PC-3 (cell line): ENCODE measurements around the gene PRTG. TPM values are rescaled to one million over a fixed set of nuclear protein-coding genes. Genes with fewer than 3 reads are reported as not detected.
"Not testable (repeated sequence)": the region's sequence is repeated elsewhere in the genome, so short reads cannot be mapped to it uniquely, and the experiment has no call there.

Source experiments
- ATAC-seq: fragments of 200-7000 bp; cut with Tn5 transposase; 2 replicates; pipeline ENCODE4 v1.9.1; 2020; ENCODE audit warnings: mild to moderate bottlenecking, moderate library complexity
- BruUV-seq: library from RNA; stranded (reverse); fragments of 400-500 nt; replicated peaks from 2 replicates; lab custom pipeline; 2021; lab: Mats Ljungman, UMichigan
- CTCF ChIA-PET: fragments of 300-600 bp; sonication (Branson Sonifier 250); formaldehyde crosslinking; loops from one replicate; lab custom pipeline; 2022; ENCODE audit warnings: antibody characterized with exemption; lab: Charles Lee
- POLR2A ChIA-PET: fragments of 300-600 bp; sonication (Branson Sonifier 250); formaldehyde crosslinking; loops from one replicate; lab custom pipeline; 2022; ENCODE audit warnings: antibody characterized with exemption; ENCODE audit not compliant: unreplicated experiment; lab: Charles Lee
- DNase-seq: peaks from one replicate; pipeline ENCODE4 v3.0.0-alpha.2; 2015
- H2AFZ ChIP-seq: fragments of 300-600 bp; sonication (generic); 2 replicates; pipeline ENCODE4 v1.6.0; 2016; ENCODE audit warnings: antibody characterized with exemption, low read length
- H3F3A ChIP-seq: fragments of 300-600 bp; sonication (generic); one replicate; pipeline ENCODE4 v1.6.0; 2017; ENCODE audit warnings: antibody characterized with exemption, low read length, control low read depth, mild to moderate bottlenecking; ENCODE audit not compliant: unreplicated experiment
- H3K27ac ChIP-seq: fragments of 300-600 bp; sonication (generic); 2 replicates; pipeline ENCODE4 v1.5.1; 2016; ENCODE audit warnings: mild to moderate bottlenecking, low read length
- H3K27me3 ChIP-seq: fragments of 300-600 bp; sonication (generic); 2 replicates; pipeline ENCODE4 v1.6.1; 2016; ENCODE audit warnings: low read length, mixed read lengths
- H3K36me3 ChIP-seq: fragments of 300-600 bp; sonication (generic); 2 replicates; pipeline ENCODE4 v1.6.1; 2016; ENCODE audit warnings: low read depth, mixed run types, low read length, mixed read lengths
- H3K4me1 ChIP-seq: fragments of 300-600 bp; sonication (generic); 2 replicates; pipeline ENCODE4 v1.5.1; 2016; ENCODE audit warnings: low read length; ENCODE audit not compliant: insufficient read depth
- H3K4me2 ChIP-seq: fragments of 300-600 bp; sonication (generic); 2 replicates; pipeline ENCODE4 v1.6.0; 2016; ENCODE audit warnings: low read length
- H3K4me3 ChIP-seq: fragments of 300-600 bp; sonication (generic); 2 replicates; pipeline ENCODE4 v1.5.1; 2016; ENCODE audit warnings: mild to moderate bottlenecking, low read length, mixed read lengths
- H3K79me2 ChIP-seq: fragments of 300-600 bp; sonication (generic); 2 replicates; pipeline ENCODE4 v1.6.1; 2017; ENCODE audit warnings: low read length, mixed read lengths
- H3K9ac ChIP-seq: fragments of 300-600 bp; sonication (generic); 2 replicates; pipeline ENCODE4 v1.6.0; 2016; ENCODE audit warnings: mild to moderate bottlenecking, low read length
- H3K9me2 ChIP-seq: fragments of 300-600 bp; sonication (generic); replicated peaks from 2 replicates; pipeline ENCODE4 v1.6.1; 2016; ENCODE audit warnings: mixed run types, low read length, mixed read lengths
- H3K9me3 ChIP-seq: fragments of 300-600 bp; sonication (generic); 2 replicates; pipeline ENCODE4 v1.6.1; 2016; ENCODE audit warnings: low read length, mixed read lengths
- H4K20me1 ChIP-seq: fragments of 300-600 bp; sonication (generic); 2 replicates; pipeline ENCODE4 v1.6.1; 2016; ENCODE audit warnings: low read length, mixed read lengths
- EZH2 ChIP-seq: fragments of 300-600 bp; sonication (generic); IDR thresholded peaks from one replicate; pipeline ENCODE4 v1.6.1; 2017; ENCODE audit warnings: antibody characterized with exemption, mild to moderate bottlenecking, low read length; ENCODE audit not compliant: unreplicated experiment
- EZH2phosphoT487 ChIP-seq: fragments of 300-600 bp; sonication (generic); IDR thresholded peaks from 2 replicates; pipeline ENCODE4 v1.6.1; 2018; ENCODE audit warnings: mild to moderate bottlenecking, antibody characterized with exemption, low read length, borderline replicate concordance
- intact Hi-C: fragments of 100-400 bp; cut with micrococcal nuclease; formaldehyde crosslinking; loops from 2 replicates; pipeline ENCODE4 v1.9.0; 2023
- total RNA-seq: library from RNA; depleted of rRNA; stranded (reverse); fragments of >200 nt; gene quantifications from 2 replicates; pipeline ENCODE4 v1.2.3, GENCODE V29; 2014
- TF ChIP-seq, protein P1 (sequence below): fragments of 300-600 bp; sonication (generic); conservative IDR thresholded peaks from 2 replicates; pipeline ENCODE4 v1.5.1; 2017; ENCODE audit warnings: antibody characterized with exemption, low read depth, mild to moderate bottlenecking, low read length

Gene PRTG
- total RNA-seq, 1 experiment from 2014 or later = 5.2 TPM

DNA sequence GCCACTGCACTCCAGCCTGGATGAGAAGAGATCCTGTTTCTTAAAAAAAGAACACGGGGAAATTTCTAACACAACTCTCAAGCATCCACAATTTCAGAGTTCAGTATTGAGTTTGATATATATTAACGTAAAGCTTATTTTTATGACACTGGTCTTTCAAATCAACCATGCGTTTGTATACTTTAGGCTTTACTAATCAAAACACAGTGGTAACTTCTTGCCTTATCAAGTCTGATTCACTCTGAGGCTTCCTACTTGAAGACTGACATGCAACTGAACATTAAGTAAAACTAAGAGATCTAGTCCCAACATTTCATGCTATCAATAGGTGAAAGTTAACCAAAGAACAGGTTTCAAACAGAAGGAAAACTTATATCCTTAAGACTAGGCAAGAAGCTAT, 46.7 kb downstream of the PRTG start:
- BruUV-seq = no TSS peak
- Histone ChIP-seq H3K27ac (no peak overlapping the region), H3K4me1 (peaks cover 11% of the 10 kb centered on the region), H3K27me3 (peaks cover 3% of the 10 kb centered on the region; the same call in 1 of the 2 replicates), H3K36me3 (no peaks in the 10 kb centered on the region), H3K79me2 (no peaks in the 10 kb centered on the region), H3K4me2 (no peak overlapping the region), H3K4me3 (no peak overlapping the region), H3K9me2 (no peaks in the 10 kb centered on the region), H2AFZ (no peak overlapping the region), H3K9ac (no peak overlapping the region), H3F3A (no peaks in the 10 kb centered on the region), H4K20me1 (no peaks in the 10 kb centered on the region), H3K9me3 (no peaks in the 10 kb centered on the region)
- TF ChIP-seq EZH2 = no peak
- TF ChIP-seq, protein P1, sequence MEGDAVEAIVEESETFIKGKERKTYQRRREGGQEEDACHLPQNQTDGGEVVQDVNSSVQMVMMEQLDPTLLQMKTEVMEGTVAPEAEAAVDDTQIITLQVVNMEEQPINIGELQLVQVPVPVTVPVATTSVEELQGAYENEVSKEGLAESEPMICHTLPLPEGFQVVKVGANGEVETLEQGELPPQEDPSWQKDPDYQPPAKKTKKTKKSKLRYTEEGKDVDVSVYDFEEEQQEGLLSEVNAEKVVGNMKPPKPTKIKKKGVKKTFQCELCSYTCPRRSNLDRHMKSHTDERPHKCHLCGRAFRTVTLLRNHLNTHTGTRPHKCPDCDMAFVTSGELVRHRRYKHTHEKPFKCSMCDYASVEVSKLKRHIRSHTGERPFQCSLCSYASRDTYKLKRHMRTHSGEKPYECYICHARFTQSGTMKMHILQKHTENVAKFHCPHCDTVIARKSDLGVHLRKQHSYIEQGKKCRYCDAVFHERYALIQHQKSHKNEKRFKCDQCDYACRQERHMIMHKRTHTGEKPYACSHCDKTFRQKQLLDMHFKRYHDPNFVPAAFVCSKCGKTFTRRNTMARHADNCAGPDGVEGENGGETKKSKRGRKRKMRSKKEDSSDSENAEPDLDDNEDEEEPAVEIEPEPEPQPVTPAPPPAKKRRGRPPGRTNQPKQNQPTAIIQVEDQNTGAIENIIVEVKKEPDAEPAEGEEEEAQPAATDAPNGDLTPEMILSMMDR = no peak
- intact Hi-C loops = loop anchor here (10.0 kb wide), 1 partner anchor 61 kb away; no protein-coding TSS in a partner anchor
- DNase-seq = no peak
- no peak for ATAC-seq
- POLR2A ChIA-PET = no interaction called here
- CTCF ChIA-PET = no interaction called here

DNA sequence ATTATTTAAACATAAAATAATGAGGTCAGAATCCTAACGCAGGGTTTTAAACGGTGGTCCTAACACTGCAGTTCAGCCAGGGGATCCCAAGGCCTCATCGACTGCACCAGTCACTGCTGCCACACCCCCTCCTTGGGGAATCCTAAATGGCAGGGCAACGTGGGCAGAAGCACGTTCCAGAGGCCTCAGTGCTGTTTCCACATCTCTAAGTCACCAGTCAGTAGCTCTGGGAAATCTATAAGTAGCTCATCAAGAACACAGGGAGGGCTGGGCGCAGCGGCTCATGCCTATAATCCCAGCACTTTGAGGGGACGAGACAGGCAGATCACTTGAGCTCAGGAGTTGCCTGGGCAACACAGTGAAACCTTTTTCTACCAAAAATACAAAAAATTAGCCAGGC, 47.5 kb downstream of the PRTG start:
- Histone ChIP-seq H3K4me2 (0 out of 2 replicates have a peak overlapping the region, but pooled peaks have one; percentile 15), H3K27me3 (peaks cover 3% of the 10 kb centered on the region; the same call in 1 of the 2 replicates), H3K79me2 (no peaks in the 10 kb centered on the region), H2AFZ (no peak overlapping the region), H4K20me1 (no peaks in the 10 kb centered on the region), H3K36me3 (no peaks in the 10 kb centered on the region), H3K27ac (peak overlapping the region; percentile 23; the same call in 1 of the 2 replicates), H3K9me2 (no peaks in the 10 kb centered on the region), H3K9ac (no peak overlapping the region), H3K4me3 (no peak overlapping the region), H3K4me1 (peaks cover 11% of the 10 kb centered on the region), H3F3A (no peaks in the 10 kb centered on the region), H3K9me3 (no peaks in the 10 kb centered on the region)
- no peak for ATAC-seq
- ChIA-PET CTCF (no interaction called here), POLR2A (no interaction called here)
- DNase-seq = no peak
- intact Hi-C loops = loop anchor here (2.0 to 10.0 kb wide), 2 partner anchors 41 to 61 kb away; no protein-coding TSS in a partner anchor
- no TSS peak for BruUV-seq
- TF ChIP-seq EZH2 (no peak), EZH2phosphoT487 (no peak)

DNA sequence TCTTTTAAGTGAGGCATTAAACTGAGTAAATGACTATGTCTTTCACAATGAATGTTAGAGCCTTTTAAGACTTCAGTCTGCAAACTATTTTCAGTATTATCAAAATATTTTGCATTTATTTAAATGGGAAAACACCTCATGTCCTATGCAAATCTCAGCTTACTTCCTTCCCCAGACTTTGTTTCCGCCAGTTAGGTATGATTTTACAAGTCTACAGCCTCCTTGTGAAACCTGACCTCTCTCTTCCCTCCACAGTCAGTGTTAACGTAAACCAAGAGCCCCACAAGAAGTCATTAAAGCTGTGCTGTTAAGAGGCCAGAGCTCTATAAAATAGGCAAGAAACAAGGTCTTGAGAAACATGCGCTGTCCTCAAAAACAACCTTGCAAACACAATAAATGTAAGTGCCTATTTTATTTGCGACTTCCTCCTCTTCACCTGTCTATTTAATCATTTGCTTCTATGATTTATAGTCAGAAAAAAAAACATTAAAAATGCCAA, 48.3 kb downstream of the PRTG start:
- peak; percentile 94 for ATAC-seq
- BruUV-seq = no TSS peak

DNA sequence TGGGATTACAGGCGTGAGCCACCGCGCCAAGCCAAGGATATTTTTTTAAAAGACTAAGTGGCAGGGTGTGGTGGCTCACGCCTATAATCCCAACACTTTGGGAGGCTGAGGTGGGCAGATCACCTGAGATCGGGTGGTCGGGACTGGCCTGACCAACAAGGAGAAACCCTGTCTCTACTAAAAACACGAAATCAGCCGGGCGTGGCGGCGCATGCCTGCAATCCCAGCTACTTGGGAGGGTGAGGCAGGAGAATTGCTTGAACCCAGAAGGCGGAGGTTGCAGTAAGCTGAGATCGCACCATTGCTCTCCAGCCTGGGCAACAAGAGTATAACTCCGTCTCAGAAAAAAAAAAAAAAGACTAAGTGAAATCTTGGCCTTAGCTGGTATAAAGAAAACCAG, 49.8 kb downstream of the PRTG start:
- intact Hi-C loops = loop anchor here (10.0 kb wide), 1 partner anchor 58 kb away; no protein-coding TSS in a partner anchor
- POLR2A ChIA-PET, BruUV-seq: not testable (repeated sequence)

More for the DNA sequence above, 48.3 kb downstream of the PRTG start:
- POLR2A ChIA-PET = no interaction called here
- TF ChIP-seq, protein P1 = no peak
- TF ChIP-seq EZH2 (no peak), EZH2phosphoT487 (no peak)
- H3K79me2 ChIP-seq = no peaks in the 10 kb centered on the region
- peaks cover 11% of the 10 kb centered on the region for H3K4me1 ChIP-seq
- no peaks in the 10 kb centered on the region for H3K36me3 ChIP-seq
- H3K9me3 ChIP-seq = no peaks in the 10 kb centered on the region
- H4K20me1 ChIP-seq = no peaks in the 10 kb centered on the region
- CTCF ChIA-PET = no interaction called here
- peak; percentile 57 for DNase-seq
- no peak overlapping the region for H2AFZ ChIP-seq
- no peak overlapping the region for H3K4me3 ChIP-seq
- no peaks in the 10 kb centered on the region for H3K9me2 ChIP-seq
- H3K4me2 ChIP-seq = 0 out of 2 replicates have a peak overlapping the region, but pooled peaks have one; percentile 15
- H3K27me3 ChIP-seq = peaks cover 3% of the 10 kb centered on the region; the same call in 1 of the 2 replicates
- no peak overlapping the region for H3K9ac ChIP-seq
- intact Hi-C loops = loop anchor here (2.0 to 10.0 kb wide), 2 partner anchors 40 to 60 kb away; no protein-coding TSS in a partner anchor
- H3F3A ChIP-seq = no peaks in the 10 kb centered on the region
- H3K27ac ChIP-seq = peak overlapping the region; percentile 23; the same call in 1 of the 2 replicates

More for the DNA sequence above, 49.8 kb downstream of the PRTG start:
- ATAC-seq, H3F3A ChIP-seq, H3K27me3 ChIP-seq, H3K79me2 ChIP-seq, H3K9me2 ChIP-seq, H4K20me1 ChIP-seq, H3K9ac ChIP-seq, H3K9me3 ChIP-seq, H3K27ac ChIP-seq, H2AFZ ChIP-seq, H3K36me3 ChIP-seq, CTCF ChIA-PET, H3K4me2 ChIP-seq, DNase-seq, H3K4me3 ChIP-seq: not testable (repeated sequence)
- peaks cover 11% of the 10 kb centered on the region for H3K4me1 ChIP-seq
